HepG2 (cell line): Measurements from ENCODE around the gene LTA. TPM values are rescaled to one million over a fixed set of nuclear protein-coding genes. Genes with fewer than 3 reads are reported as not detected.

Experiments
- CREBL2 ChIP-seq: sonication (generic); formaldehyde crosslinking; IDR thresholded peaks from 2 replicates; pipeline ENCODE4 v1.8.1; 2023; ENCODE audit warnings: missing genetic modification reagents, mild to moderate bottlenecking, borderline replicate concordance
- HNRNPL ChIP-seq: fragments of 200-400 bp; formaldehyde crosslinking; IDR thresholded peaks from 2 replicates; pipeline ENCODE4 v1.6.1; 2017; ENCODE audit warnings: mild to moderate bottlenecking, low read depth, low read length
- POGK ChIP-seq: sonication (generic); formaldehyde crosslinking; conservative IDR thresholded peaks from 2 replicates; pipeline ENCODE4 v1.8.0; 2022; ENCODE audit warnings: mild to moderate bottlenecking, moderate library complexity, missing genetic modification reagents
- PREB ChIP-seq: sonication (generic); formaldehyde crosslinking; IDR thresholded peaks from 2 replicates; pipeline ENCODE4 v1.4.0; 2020; ENCODE audit warnings: missing genetic modification reagents
- STAG1 ChIP-seq: sonication (generic); formaldehyde crosslinking; IDR thresholded peaks from 2 replicates; pipeline ENCODE4 v1.4.0; 2020; ENCODE audit warnings: missing genetic modification reagents
- TBX3 ChIP-seq: fragments of 450-650 bp; IDR thresholded peaks from 2 replicates; pipeline ENCODE4 v1.6.1; 2017; ENCODE audit warnings: antibody characterized with exemption, mild to moderate bottlenecking, inconsistent platforms, borderline replicate concordance
- TFDP2 ChIP-seq: sonication (generic); formaldehyde crosslinking; IDR thresholded peaks from 2 replicates; pipeline ENCODE4 v1.4.0; 2020; ENCODE audit warnings: missing genetic modification reagents
- THRA ChIP-seq: sonication (generic); formaldehyde crosslinking; IDR thresholded peaks from 2 replicates; pipeline ENCODE4 v1.4.0; 2020; ENCODE audit warnings: missing genetic modification reagents, borderline replicate concordance
- ZBTB46 ChIP-seq: sonication (generic); formaldehyde crosslinking; IDR thresholded peaks from 2 replicates; pipeline ENCODE4 v1.4.0; 2020; ENCODE audit warnings: mild to moderate bottlenecking, missing genetic modification reagents, borderline replicate concordance
- ZFAT ChIP-seq: sonication (generic); formaldehyde crosslinking; conservative IDR thresholded peaks from 2 replicates; pipeline ENCODE4 v1.8.1; 2023; ENCODE audit warnings: missing genetic modification reagents, inconsistent platforms
- ZFP36 ChIP-seq: fragments of 150-350 bp; IDR thresholded peaks from 2 replicates; pipeline ENCODE4 v1.6.1; 2018; ENCODE audit warnings: borderline replicate concordance, low read length, low read depth; ENCODE audit not compliant: partially characterized antibody
- ZMYM3 ChIP-seq: sonication (generic); formaldehyde crosslinking; IDR thresholded peaks from 2 replicates; pipeline ENCODE4 v1.5.1; 2020; ENCODE audit warnings: mild to moderate bottlenecking, missing genetic modification reagents
- ZNF142 ChIP-seq: sonication (generic); formaldehyde crosslinking; IDR thresholded peaks from 2 replicates; pipeline ENCODE4 v1.4.0; 2020; ENCODE audit warnings: missing genetic modification reagents
- ZNF264 ChIP-seq: sonication (generic); formaldehyde crosslinking; IDR thresholded peaks from 2 replicates; pipeline ENCODE4 v1.4.0; 2020; ENCODE audit warnings: missing genetic modification reagents
- ZNF616 ChIP-seq: sonication (generic); formaldehyde crosslinking; IDR thresholded peaks from 2 replicates; pipeline ENCODE4 v1.5.0; 2020; ENCODE audit warnings: low read depth, mild to moderate bottlenecking, missing genetic modification reagents
- polyA plus RNA-seq, 8 experiments: library from polyadenylated mRNA; depleted of rRNA in 3 of 8; stranded (reverse) in 7 of 8; unstranded in 1 of 8; fragments of >200 nt; fragmentation: Illumina TruSeq in 4 of 8; extraction: Trizol in 4 of 8; gene quantifications; 2 replicates each; pipeline versions ENCODE4 v1.2.1 to v1.2.3, GENCODE V29; 2011 to 2016; ENCODE audit warnings: low read depth in 4 of 8, missing spikeins in 1 of 8, mixed read lengths in 1 of 8; ENCODE audit not compliant: insufficient read depth in 1 of 8
- total RNA-seq, 5 experiments: library from RNA; depleted of rRNA; stranded (reverse); fragments of >200 nt; fragmentation: Illumina TruSeq; extraction: Trizol; gene quantifications; 2 replicates each; pipeline ENCODE4 v1.2.3, GENCODE V29; 2016; ENCODE audit warnings: low read depth in 1 of 5

Gene LTA
- total and polyA plus RNA-seq, 2 of the 13 experiments (the other 11 are each of a cell fraction or from before 2014, with no cell fraction given) = 0.09 TPM; not detected in 1

- TF ChIP-seq THRA (CRISPR knock-in tag) (no peak), ZNF142 (CRISPR knock-in tag) (no peak), STAG1 (CRISPR knock-in tag) (peak; percentile 23; the same call in 1 of the 2 replicates), PREB (CRISPR knock-in tag) (no peak), POGK (no peak), ZMYM3 (CRISPR knock-in tag) (peak; percentile 45; the same call in 1 of the 2 replicates), ZNF616 (CRISPR knock-in tag) (no peak), CREBL2 (CRISPR knock-in tag) (no peak), ZNF264 (CRISPR knock-in tag) (no peak), TBX3 (peak; percentile 28; the same call in 1 of the 2 replicates), TFDP2 (CRISPR knock-in tag) (no peak), ZFAT (no peak), ZFP36 (peak; percentile 86), ZBTB46 (CRISPR knock-in tag) (no peak), HNRNPL (no peak)
Observed at GRCh38 chr6:31585491-31585890, 13.4 kb downstream of the LTA start (continued).
